Astrocyte of the spinal cord (primary cell): ENCODE data around the gene SPINT1.
A peak's percentile ranks its signal among the peaks of the same experiment; 100 is the strongest.

Source experiments
- DNase-seq: peaks from one replicate; pipeline ENCODE4 v3.0.0; 2011; ENCODE audit warnings: low read depth, low spot score
- H3K4me3 ChIP-seq: 2 replicates; pipeline ENCODE4 v1.5.1; 2011; ENCODE audit warnings: low read depth, mild to moderate bottlenecking, low read length, moderate library complexity
- in situ Hi-C: cut with HindIII; loops from 2 replicates; pipeline ENCODE4 v1.10.0; 2017; ENCODE audit warnings: low sequenced_read_pairs
- TF ChIP-seq, protein P1 (sequence below): IDR thresholded peaks from 2 replicates; pipeline ENCODE4 v1.5.1; 2012; ENCODE audit warnings: low read depth, mild to moderate bottlenecking, low read length, inconsistent platforms

SPINT1 gene

GRCh38 chr15:40891810-40892446 lies 48.1 kb downstream of the SPINT1 start:
- TF ChIP-seq, protein P1, sequence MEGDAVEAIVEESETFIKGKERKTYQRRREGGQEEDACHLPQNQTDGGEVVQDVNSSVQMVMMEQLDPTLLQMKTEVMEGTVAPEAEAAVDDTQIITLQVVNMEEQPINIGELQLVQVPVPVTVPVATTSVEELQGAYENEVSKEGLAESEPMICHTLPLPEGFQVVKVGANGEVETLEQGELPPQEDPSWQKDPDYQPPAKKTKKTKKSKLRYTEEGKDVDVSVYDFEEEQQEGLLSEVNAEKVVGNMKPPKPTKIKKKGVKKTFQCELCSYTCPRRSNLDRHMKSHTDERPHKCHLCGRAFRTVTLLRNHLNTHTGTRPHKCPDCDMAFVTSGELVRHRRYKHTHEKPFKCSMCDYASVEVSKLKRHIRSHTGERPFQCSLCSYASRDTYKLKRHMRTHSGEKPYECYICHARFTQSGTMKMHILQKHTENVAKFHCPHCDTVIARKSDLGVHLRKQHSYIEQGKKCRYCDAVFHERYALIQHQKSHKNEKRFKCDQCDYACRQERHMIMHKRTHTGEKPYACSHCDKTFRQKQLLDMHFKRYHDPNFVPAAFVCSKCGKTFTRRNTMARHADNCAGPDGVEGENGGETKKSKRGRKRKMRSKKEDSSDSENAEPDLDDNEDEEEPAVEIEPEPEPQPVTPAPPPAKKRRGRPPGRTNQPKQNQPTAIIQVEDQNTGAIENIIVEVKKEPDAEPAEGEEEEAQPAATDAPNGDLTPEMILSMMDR: peak; percentile 83
- no peak overlapping the region for H3K4me3 ChIP-seq
- in situ Hi-C loops: no loop called here
- DNase-seq: peak; percentile 62

DNA sequence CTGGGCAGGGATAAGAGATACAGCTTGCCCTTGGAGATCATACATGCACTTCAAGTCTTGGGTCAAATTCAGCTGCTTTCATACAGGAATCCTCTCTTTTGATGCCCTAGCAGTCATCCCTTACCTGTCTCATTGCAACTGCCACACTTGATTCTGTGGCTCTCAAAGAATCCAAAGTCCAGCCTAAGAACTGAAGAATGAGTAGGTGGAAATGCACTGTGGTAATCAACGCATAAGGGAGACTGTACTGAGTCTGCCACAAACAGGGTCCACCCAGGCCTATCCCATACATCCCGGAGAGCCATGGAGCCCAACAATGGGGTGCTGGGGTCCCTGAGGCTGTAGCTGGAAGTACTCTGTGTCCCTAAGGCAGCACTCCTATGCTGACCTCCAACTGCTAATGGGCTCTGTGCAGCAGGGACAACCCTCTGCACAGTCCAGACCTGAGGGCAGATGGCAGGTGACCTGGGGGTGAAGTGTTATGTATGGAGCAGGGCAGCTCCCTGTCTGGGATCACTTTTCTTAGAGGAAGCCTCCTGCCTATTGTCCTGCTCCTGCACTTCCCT lies 48.7 kb downstream of the SPINT1 start:
- in situ Hi-C loops: no loop called here
- TF ChIP-seq, protein P1: no peak
- no peak for DNase-seq
- H3K4me3 ChIP-seq: no peak overlapping the region

DNA sequence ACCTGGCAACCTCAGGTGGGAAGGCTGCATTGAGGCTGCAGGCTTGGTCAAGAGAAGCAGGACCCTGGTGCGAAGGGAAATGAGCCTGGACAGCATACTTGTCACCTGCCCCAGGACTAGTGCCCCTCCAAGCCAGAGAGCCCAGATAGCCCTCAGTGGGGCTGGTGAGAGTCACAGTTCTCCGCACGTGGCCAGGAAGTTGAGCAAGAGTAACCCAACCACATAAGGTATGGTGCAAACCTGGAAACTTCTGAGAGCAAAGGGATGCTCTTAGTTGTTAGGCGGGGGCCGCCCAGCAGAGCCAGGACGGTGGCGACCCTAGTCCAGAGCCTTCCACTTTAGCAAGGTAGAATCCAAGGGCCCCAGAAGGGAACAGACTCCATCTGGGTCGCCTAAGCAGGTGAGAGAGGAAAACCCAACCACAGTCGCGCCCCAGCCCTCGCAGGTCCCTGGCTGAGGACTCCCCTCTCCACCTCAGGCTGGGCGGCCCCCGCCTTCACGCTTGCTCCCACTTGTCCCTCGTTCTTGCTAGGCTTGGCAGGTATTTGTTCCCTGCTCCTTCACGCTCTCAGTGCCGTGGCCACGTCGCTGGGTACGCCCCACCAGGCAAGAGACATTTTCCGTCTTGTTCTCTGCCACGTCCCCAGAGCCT lies 49.3 kb downstream of the SPINT1 start:
- TF ChIP-seq, protein P1: no peak
- DNase-seq: no peak
- no peak overlapping the region for H3K4me3 ChIP-seq

DNA sequence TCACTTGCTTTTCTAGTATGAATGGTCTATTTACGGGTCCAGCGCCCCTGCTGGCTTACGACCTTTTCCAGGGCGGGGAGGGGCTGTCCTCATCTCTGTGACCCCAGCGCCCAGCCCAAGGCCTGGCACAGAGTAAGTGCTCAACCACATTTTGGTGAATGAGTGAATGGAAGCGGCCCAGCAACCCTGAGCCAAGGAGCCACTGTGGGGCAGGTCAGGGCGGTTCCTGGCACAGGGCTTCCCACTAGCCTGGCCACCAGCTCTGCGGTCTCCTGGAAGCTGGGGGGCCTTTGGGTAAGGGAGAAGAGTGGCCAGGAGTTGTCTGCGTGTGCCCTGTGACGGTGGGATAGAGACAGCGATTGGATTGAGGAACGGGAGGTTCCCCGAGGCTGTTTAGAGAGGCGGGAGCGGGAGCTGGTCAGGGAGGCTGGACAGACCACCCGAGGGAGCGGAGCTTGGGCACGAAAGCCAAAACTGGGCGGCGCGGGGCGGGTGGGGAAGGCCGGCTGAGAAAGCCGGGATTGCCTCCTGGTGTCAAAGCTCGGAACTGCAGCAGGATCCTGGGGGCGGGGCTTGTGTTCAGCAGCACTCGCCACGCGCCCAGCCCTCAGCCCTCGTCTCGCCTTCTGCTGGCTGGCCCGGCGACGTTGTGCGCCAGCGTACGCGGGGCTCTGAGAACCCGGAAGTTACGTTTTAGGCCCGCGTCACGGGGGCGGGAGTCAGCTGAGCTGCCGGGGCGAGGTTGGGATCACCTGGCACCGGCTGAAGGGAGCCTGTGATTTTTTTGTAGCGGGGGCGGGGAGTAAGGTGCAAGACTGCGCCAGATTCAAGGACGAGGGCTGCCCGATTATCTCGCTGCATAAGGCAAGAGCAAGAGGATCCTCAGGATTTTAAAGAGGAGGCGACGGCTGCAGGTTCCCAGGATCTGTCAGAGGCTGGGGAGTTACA lies 50.2 kb downstream of the SPINT1 start, which contains the start of gene VPS18:
Gene VPS18 (plus strand): TSS at position 718 of the 948 bp plus-strand sequence. CDS start 319 bp downstream, outside the sequence.
- TF ChIP-seq, protein P1: peak; percentile 90
- H3K4me3 ChIP-seq: peak within 1 kb of the TSS; percentile 95

More for the DNA sequence above, 49.3 kb downstream of the SPINT1 start:
- in situ Hi-C loops: no loop called here

GRCh38 chr15:40894681-40895448 lies 51.0 kb downstream of the SPINT1 start:
- peak overlapping the region; percentile 95 for H3K4me3 ChIP-seq
- peak; percentile 68 for DNase-seq
- TF ChIP-seq, protein P1: peak; percentile 66
- in situ Hi-C loops: no loop called here

More for the DNA sequence above, 50.2 kb downstream of the SPINT1 start, which contains the start of gene VPS18:
- peak; percentile 97 for DNase-seq
- in situ Hi-C loops: no loop called here
